ENCODE data around the gene E2F3. TPM values are rescaled to one million over a fixed set of nuclear protein-coding genes. Genes with fewer than 3 reads are reported as not detected.
"Not testable (repeated sequence)": the region's sequence is repeated elsewhere in the genome, so short reads cannot be mapped to it uniquely, and the experiment has no call there.

The E2F3 gene
- total RNA-seq, 1 donor from 2014 or later, result 6.5 TPM

DNA sequence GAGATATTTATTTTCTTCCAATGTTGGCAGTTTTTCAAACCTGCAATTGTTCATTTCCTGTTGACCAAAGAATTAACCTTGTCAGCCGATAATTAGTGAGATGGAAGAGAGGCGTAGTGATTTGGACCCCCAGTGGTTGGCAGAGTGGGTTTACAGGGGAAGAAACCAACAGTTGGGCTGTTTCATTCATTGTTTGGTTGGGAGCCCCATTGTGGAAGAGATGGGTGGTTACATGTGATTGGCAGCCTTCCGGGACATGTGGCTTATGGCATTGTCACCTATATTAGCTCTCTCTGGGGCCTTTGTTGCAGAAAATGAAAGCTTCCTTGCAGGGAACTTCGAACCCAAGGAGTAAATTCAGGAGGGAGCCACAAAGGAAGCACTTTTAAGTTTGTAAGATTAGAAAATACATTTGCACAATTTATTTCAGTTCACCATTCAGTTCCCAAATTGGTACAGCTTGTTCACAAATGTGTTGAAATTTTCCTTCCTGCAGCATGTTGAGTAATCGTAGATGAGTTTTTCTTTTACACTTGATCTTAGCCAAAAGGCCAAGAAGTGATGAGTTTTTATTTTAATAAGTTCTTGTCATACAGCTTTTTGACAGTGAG, 82.3 kb downstream of the E2F3 start:
- DNase-seq, result no peak
- ATAC-seq (ENCODE audit: poor library complexity), result peak; percentile 29
- intact Hi-C loops (cut with DNase I), result no loop called here

DNA sequence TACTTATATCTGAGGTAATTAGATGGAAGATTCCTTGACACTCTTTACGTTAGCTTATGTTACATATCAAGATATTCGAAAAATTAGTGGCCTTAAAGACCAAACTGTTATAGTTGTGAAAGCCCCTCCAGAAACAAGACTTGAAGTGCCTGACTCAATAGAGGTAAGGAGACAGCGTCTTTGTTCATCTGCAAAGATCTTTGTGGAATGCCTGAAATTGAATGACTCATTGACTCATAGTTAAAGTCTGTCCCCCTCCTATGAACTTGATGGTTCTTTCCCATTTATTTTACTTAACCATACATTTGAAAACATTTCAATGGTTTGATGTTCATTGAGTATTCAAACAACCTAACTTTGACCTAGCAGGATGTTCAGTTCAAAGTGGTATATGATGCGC, 85.0 kb downstream of the E2F3 start:
- ATAC-seq (ENCODE audit: poor library complexity) (no peak), DNase-seq (no peak)
- intact Hi-C loops (cut with DNase I), result no loop called here

DNA sequence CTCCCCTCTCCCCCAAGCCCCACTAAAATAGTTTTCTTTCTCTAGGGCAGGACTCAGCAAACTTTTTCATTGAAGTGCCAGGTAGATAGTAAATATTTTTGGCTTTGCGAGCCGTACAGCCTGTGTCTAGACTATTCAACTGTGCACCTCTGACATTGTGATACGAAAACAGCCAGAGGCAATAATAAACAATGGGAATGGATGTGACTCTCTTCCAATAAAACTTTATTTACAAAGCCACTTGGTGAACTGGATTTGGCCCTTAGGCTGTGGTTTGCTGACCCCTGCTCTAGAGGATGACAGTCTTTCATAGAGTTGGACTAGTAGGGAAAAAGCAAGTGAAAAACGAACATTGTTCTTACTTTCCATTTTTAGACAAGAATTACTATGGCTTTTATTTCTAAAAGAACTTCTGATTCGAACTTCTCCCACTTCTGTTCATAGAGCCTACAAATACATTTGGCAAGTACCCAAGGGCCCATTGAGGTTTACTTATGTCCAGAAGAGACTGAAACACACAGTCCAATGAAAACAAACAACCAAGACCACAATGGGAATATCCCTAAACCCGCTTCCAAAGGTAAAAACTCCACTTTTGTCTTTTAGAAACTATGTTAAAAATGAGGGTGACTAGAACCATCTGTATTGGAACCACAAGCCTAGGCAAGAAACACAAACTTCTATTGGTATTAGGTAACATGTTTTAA, 86.1 kb downstream of the E2F3 start:
- DNase-seq (no peak), ATAC-seq (ENCODE audit: poor library complexity) (no peak)
- intact Hi-C loops (cut with DNase I), result no loop called here

DNA sequence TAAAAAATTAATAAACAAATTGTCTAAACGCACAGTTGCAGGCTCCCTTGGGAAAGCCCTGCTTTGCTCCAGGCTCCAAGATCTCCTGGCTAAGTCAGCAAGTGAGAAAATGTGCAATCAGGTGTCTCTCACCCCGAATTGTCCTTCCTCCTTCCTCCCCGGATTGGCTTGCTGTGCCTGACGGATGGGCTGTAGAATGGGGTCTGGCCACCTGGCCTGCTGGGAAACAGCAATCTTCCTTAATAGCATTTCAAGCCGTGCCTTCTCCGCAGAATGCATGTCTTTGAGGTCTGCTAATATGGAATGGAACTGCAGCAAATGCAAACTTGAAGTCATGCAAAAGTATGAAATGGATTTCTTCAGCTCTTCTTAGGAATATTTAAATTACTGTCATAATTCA, 88.9 kb downstream of the E2F3 start:
- no peak for DNase-seq
- ATAC-seq (ENCODE audit: poor library complexity), result no peak
- intact Hi-C loops (cut with DNase I), result no loop called here

DNA sequence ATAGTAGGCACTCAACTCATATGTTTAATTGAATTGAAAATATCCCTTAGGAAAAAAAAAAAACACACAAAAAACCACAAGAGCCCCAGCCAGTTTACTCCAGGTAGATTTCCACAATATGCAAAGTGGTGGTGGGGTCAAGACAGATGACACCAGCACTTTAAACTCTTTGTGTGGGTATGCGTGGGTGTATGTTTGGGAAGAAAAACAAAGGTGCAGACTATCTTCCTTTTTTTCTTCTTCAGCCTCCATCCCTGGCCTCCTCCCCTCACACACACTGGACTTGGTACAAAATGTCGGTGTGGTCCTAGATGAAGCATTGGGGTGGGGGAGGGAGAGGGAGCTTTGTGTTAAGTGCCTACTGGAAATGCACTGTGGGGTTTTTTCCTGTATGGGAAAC, 90.4 kb downstream of the E2F3 start:
- intact Hi-C loops (cut with DNase I), result no loop called here
- DNase-seq (no peak), ATAC-seq (ENCODE audit: poor library complexity) (no peak)

DNA sequence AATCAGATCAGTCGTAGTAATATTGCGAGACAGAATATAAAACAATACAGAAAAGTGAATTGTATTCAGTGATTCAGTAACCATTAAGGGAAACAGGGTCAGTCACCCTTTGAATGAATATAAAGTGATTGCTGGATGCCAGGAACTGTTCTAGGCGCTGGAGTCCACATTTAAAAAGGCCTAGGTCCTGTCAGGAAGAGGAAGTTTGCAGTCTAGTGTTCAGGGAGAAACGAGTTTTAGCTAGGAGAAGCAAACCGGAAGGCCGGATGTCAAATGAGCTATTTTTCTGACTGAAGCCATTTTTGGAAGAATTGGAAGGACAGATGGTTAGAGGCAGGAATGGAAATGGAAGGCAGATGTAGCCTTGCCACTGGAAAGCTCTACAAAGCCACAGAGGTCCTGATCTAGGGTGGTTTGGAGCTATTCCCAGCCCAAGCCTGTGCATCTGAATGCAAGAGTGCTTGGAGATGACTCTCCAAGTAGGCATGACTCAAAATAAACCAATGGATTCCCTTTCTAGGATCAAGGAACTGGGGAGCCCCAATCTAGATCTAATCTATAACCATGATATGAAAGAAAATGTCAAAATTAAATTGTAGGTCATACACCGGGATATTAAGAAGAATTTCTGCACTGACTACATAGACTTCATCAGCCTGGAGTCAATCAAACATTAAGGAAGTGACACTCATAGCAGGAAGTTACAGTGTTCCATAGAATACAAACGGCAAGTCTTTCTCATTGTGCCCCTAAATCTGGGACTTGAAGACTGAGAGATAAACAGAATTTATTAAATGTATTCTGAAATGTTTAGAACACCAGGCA, 95.7 kb downstream of the E2F3 start:
- intact Hi-C loops (cut with DNase I), result no loop called here
- DNase-seq, result no peak
- no peak for ATAC-seq (ENCODE audit: poor library complexity)

DNA sequence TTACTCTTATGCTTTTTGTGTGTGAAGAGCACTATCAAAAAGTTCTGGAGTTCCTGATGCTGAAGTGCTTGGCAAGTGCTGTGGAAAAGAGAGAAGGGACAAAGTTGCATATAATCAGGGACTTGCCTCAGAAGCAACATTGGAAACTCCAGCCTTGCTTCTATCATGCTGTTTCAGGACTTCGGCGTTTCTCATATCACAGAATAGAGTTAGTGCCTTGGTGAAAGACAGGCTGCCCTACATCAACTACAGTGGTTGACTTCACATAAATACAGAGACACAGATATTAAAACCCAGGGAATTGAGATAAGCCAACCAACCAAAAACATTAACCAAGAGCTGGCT, 96.3 kb downstream of the E2F3 start:
- intact Hi-C loops (cut with DNase I), result no loop called here
- DNase-seq (no peak), ATAC-seq (ENCODE audit: poor library complexity) (no peak)

DNA sequence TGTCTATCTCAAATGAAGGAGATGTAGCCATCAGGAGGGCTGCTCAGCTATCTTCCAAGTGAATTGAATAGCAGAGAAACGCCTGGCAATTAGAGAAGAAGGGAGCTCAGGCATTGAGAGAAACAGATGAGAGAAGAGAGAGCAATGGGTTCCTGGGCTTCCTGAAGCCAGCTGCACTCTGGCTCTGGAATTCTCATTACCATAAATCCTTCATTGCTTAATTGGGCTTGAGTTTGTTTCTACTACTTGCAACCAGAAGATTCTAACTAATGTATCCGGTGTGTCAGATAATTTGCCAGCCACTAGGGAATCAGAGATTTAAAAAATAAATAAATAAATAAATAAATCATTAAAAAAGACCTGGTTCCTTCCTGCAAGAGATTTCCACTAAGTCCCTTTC, 107.5 kb downstream of the E2F3 start:
- ATAC-seq (ENCODE audit: poor library complexity) (no peak), DNase-seq (no peak)
- intact Hi-C loops (cut with DNase I), result no loop called here

DNA sequence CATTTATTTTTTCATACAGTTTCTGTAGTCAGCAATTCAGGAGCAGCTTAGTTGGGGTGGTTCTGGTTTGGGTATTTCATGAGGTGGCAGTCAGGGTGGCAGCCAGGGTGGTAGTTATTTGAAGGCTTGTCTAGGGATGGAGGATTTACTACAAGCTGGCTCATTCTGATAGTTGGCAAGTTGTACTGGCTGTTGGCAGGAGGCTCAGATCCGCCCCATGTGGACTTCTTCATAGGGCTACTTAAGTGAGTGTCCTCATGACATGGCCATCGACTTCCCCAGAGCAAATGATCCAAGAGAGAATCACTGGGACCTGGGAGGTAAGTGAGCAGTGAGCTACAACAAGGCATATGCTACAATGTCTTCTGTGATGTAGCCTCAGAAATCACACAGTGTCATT, 110.2 kb downstream of the E2F3 start:
- ATAC-seq (ENCODE audit: poor library complexity), result no peak
- DNase-seq, result no peak
- intact Hi-C loops (cut with DNase I), result no loop called here

DNA sequence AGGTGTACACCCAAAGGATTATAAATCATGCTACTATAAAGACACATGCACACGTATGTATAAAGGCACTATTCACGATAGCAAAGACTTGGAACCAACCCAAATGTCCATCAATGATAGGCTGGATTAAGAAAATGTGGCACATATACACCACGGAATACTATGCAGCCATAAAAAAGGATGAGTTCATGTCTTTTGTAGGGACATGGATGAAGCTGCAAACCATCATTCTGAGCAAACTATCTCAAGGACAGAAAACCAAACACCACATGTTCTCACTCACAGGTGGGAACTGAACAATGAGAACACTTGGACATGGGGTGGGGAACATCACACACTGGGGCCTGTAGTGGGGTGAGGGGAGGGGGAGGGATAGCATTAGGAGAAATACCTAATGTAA, 123.5 kb downstream of the E2F3 start:
- intact Hi-C loops (cut with DNase I), result loop anchor here (5.0 kb wide), 1 partner anchor 433 kb away; no protein-coding TSS in a partner anchor
- not testable (repeated sequence) for ATAC-seq (ENCODE audit: poor library complexity); DNase-seq

DNA sequence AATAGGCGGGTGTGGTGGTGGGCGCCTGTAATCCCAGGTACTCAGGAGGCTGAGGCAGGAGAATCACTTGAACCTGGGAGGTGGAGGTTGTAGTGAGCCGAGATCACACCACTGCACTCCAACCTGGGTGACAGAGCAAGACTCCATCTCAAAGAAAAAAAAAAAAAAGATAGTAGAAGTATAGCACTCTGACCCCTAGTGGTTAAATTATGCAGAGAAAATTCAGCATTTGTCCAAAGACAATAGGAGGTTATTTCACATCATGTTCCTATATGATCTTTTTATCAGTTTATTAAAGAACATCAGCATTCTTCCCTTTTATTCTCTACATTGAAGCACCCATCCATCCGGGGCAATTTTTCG, 127.4 kb downstream of the E2F3 start:
- intact Hi-C loops (cut with DNase I), result loop anchor here (5.0 kb wide), 1 partner anchor 437 kb away; no protein-coding TSS in a partner anchor

DNA sequence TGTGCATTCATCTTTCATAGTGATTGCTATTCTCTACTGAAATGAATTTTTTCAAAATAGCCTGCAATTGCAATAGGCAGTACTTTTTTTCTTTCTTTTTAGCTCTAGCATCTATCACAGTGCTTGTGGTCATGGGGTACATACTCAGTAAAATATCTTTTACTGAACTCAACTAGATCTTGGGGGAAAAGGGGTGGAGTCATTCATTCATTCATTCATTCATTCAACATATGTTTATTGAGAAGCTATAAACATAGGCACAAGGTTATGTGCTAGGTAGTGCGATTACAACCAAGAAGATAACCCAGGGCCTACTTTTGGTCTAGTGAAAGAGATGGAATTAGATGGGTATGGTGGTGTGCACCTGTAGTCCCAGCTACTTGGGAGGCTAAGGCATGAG, 131.2 kb downstream of the E2F3 start:
- ATAC-seq (ENCODE audit: poor library complexity) (no peak), DNase-seq (no peak)
- intact Hi-C loops (cut with DNase I), result loop anchor here (5.0 kb wide), 1 partner anchor 131 kb away; the partner anchor contains the start of gene E2F3

More for the DNA sequence above, 127.4 kb downstream of the E2F3 start:
- peak; percentile 84 for ATAC-seq (ENCODE audit: poor library complexity)
- not testable (repeated sequence) for DNase-seq

DNA sequence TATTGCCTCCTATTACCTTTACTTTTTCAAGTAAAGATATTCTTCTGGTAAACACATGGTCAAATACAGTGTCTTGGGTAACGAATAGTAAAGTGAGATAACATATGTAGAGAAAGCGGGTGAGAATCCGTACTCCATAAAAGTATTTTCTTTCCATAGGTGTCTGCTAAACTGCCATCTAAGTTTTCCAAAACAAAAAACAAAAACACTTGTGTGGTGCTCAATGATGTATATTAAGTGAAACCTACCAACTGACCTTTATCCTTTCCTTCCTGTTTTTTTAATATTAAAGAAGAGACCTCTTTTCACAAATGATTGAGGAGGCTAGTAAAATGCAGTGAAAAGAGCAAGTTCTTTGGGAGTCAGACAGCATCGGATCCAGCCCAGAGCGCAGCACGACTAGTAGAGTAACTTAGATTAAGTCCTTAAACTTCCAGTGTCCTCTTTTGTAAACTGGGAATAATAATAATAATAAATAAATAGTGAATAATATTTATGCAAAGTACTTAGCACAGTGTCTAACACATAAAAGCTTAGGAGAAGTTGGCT, 132.1 kb downstream of the E2F3 start:
- ATAC-seq (ENCODE audit: poor library complexity) (no peak), DNase-seq (no peak)
- intact Hi-C loops (cut with DNase I), result loop anchor here (5.0 kb wide), 1 partner anchor 132 kb away; the partner anchor contains the start of gene E2F3

DNA sequence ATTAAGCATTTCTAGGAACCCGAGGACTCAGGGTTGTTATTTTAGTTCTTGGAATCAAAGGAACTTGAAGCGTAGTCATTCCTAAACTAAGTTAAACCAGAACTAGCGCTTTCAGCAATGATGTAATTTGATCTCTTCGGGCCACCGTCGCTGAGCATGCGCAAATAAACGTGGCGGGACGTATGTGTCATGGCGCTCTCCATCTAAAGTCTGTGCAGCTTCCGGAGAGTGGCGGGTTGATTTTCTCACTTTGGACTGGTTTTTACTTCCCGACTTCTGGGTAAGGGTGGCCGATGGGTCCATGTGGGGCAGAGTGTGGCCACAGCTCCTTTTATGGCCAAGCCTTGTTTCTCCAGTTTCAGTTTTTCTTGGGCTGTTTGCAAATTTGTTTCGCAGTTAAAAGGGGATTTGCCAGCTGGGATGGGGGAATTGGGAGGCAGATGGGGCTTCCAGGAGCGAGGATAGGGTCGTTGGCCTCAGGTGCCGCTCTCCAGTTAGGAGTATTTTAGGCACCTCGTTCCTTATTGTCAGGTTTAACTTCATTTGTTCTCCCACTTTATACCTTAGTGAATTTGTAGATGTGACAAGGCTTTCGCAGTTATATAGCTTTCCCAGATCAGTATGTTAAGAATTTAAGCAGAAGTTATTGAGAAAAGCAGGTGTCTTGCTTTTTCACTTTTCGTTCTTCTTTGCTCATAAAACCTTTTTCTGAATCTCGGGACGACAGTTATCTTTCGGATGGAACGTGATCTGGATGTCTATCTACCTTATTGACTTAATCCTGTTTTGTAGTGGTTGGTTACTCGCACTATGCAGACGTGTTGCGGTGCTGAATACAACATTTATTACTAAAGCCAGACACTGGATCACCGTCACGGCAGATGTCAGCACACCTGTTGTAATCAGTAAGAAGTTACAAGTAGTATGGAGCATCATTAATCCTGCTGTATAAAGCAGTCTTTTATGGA, 132.9 kb downstream of the E2F3 start, which contains the start of gene CDKAL1:
Gene CDKAL1, plus strand, starts transcription at position 163 of the 968 bp plus-strand sequence. CDS start 11,894 bp downstream, outside the sequence.
- DNase-seq (peak; percentile 93), ATAC-seq (ENCODE audit: poor library complexity) (peak; percentile 98)
- intact Hi-C loops (cut with DNase I), result loop anchor here (5.0 kb wide), 1 partner anchor 132 kb away; the partner anchor contains the start of gene E2F3

DNA sequence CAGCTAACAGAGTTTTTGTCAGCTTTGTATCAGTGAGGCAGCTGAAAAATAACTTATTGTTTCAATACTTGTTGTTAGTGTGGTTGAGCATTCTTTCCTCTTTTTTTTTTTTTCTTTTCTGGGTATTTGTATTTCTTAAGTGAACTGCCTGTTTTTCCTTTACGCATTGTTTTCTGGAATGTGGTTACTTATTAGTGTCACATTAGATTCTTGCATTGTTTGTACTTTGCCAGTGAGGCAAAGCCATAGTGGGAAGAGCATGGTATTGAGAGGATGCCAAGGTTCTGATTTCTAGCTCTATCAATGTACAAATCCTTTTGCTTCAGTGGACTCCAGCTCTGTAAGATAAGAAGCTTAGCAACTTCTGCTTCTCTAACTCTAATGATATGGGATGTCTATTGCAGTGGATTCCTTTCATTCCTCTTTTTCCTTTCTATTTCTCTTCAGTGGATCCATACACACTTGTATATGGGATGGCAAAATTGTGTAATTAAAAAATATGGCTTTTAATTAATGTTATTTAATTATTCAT, 136.5 kb downstream of the E2F3 start:
- DNase-seq, result no peak
- no peak for ATAC-seq (ENCODE audit: poor library complexity)
- intact Hi-C loops (cut with DNase I), result no loop called here

DNA sequence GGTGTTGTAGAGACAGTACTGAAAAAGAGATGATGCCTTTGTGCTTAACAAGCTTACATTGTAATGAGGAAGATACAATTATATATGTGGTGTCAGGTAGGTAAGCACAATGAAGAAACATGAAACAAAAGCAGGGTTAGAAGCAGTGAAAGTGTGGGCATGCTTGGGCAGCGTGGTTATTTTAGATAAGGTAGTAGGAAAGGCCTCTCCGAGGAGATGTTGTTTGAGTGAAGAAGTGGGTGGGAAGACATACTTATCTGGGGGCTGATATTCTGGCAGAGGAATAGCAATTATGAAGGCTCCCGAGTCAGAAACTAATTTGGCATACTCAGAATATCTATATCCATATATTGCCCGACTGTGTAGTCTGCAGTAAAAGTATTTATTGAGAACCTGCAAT, 137.2 kb downstream of the E2F3 start:
- intact Hi-C loops (cut with DNase I), result no loop called here
- no peak for DNase-seq
- ATAC-seq (ENCODE audit: poor library complexity), result no peak

DNA sequence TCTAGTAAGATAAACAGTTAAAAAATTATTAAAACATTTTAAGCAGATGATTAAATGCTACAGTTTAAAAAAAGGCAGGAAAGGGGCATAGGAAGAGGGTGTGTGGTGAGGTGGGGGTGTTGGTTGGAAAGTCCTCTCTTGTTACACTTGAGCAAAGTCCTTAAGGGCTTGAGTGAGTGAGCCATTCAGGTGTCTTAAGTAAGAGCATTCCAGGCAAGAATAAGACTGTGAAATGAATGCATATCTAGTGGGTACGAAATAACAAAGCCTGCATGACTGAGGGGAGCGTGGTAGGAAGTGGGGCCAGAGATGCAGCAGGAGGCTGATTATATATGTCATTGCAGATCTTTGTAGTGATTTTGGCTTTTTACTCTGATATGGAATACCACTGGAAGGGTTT, 137.7 kb downstream of the E2F3 start:
- ATAC-seq (ENCODE audit: poor library complexity), result no peak
- DNase-seq, result no peak
- intact Hi-C loops (cut with DNase I), result no loop called here

DNA sequence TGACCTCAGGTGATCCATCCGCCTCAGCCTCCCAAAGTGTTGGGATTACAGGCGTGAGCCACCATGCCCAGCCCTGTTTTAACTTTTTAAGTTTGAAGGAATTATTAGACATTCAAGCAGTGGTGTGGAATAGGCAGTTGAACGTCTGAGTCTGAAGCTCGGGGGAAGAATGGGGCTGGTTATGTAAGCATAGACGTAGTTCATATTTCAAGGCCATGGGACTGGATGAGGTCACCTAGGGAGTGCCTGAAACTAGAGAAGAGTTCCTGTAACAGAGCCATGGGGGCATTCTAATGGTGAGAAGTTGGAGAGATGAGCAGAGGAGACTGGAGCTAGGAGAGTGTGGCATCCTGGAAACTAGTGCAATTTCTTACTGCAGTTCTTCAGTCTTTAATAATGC, 139.0 kb downstream of the E2F3 start:
- no peak for ATAC-seq (ENCODE audit: poor library complexity)
- intact Hi-C loops (cut with DNase I), result no loop called here

More for the DNA sequence above, 139.0 kb downstream of the E2F3 start:
- no peak for DNase-seq
